ENCODE results near the gene INSC. TPM values are rescaled to one million over a fixed set of nuclear protein-coding genes. Genes with fewer than 3 reads are reported as not detected.

INSC gene
- total RNA-seq, 1 experiment from 2014 or later: not detected

GRCh38 chr11:15148169-15148568, 33.4 kb downstream of the INSC start:
- H3K4me3 Mint-ChIP-seq (ENCODE audit: unreplicated experiment): no peak overlapping the region
- CTCF ChIA-PET: no interaction called here
- intact Hi-C loops (cut with micrococcal nuclease; ENCODE audit: unreplicated experiment): no loop called here

GRCh38 chr11:15149050-15149449, 34.3 kb downstream of the INSC start:
- DNase-seq: no peak
- no peaks in the 10 kb centered on the region for H3K9me3 Mint-ChIP-seq (ENCODE audit: unreplicated experiment)
- peaks cover 5% of the 10 kb centered on the region for H3K27me3 Mint-ChIP-seq (ENCODE audit: insufficient read depth, unreplicated experiment)
- Histone ChIP-seq H3K4me3 (ENCODE audit: low read depth, low read length) (no peak overlapping the region), H3K36me3 (ENCODE audit: control insufficient read depth, insufficient read depth, low read length) (no peaks in the 10 kb centered on the region), H3K9me3 (no peaks in the 10 kb centered on the region), H3K27me3 (replicated peaks; ENCODE audit: control insufficient read depth, insufficient read depth, low read length) (no peaks in the 10 kb centered on the region), H3K4me1 (no peaks in the 10 kb centered on the region)
- intact Hi-C loops (cut with micrococcal nuclease; ENCODE audit: unreplicated experiment): no loop called here
- H3K36me3 Mint-ChIP-seq (ENCODE audit: insufficient read depth, unreplicated experiment): no peaks in the 10 kb centered on the region
- H3K27ac Mint-ChIP-seq (ENCODE audit: unreplicated experiment): no peak overlapping the region
- no TSS peak for BruUV-seq (replicated peaks)
- H3K4me1 Mint-ChIP-seq (ENCODE audit: low read depth, unreplicated experiment): peaks cover 7% of the 10 kb centered on the region
- TF ChIP-seq CTCF (IDR thresholded peaks at IDR 0.05; ENCODE audit: insufficient read depth in 1 of 2, low read depth in 1 of 2, low read length in 1 of 2, severe bottlenecking in 1 of 2, unreplicated experiment in 1 of 2): no peak
- POLR2A ChIA-PET: no interaction called here
- no peak overlapping the region for H3K4me3 Mint-ChIP-seq (ENCODE audit: unreplicated experiment)
- CTCF ChIA-PET: no interaction called here

More at GRCh38 chr11:15148169-15148568, 33.4 kb downstream of the INSC start:
- H3K36me3 Mint-ChIP-seq (ENCODE audit: insufficient read depth, unreplicated experiment): no peaks in the 10 kb centered on the region
- no TSS peak for BruUV-seq (replicated peaks)
- Histone ChIP-seq H3K4me3 (ENCODE audit: low read depth, low read length) (no peak overlapping the region), H3K9me3 (no peaks in the 10 kb centered on the region), H3K27me3 (replicated peaks; ENCODE audit: control insufficient read depth, insufficient read depth, low read length) (no peaks in the 10 kb centered on the region), H3K4me1 (no peaks in the 10 kb centered on the region), H3K36me3 (ENCODE audit: control insufficient read depth, insufficient read depth, low read length) (no peaks in the 10 kb centered on the region)
- no peak for TF ChIP-seq CTCF (IDR thresholded peaks at IDR 0.05; ENCODE audit: insufficient read depth in 1 of 2, low read depth in 1 of 2, low read length in 1 of 2, severe bottlenecking in 1 of 2, unreplicated experiment in 1 of 2)
- no peak for DNase-seq
- H3K27me3 Mint-ChIP-seq (ENCODE audit: insufficient read depth, unreplicated experiment): peaks cover 4% of the 10 kb centered on the region
- H3K9me3 Mint-ChIP-seq (ENCODE audit: unreplicated experiment): no peaks in the 10 kb centered on the region
- POLR2A ChIA-PET: no interaction called here
- H3K4me1 Mint-ChIP-seq (ENCODE audit: low read depth, unreplicated experiment): peaks cover 7% of the 10 kb centered on the region
- H3K27ac Mint-ChIP-seq (ENCODE audit: unreplicated experiment): no peak overlapping the region

- CTCF ChIA-PET: no interaction called here
- Mint-ChIP-seq H3K36me3 (ENCODE audit: insufficient read depth, unreplicated experiment) (no peaks in the 10 kb centered on the region), H3K4me1 (ENCODE audit: low read depth, unreplicated experiment) (peaks cover 3% of the 10 kb centered on the region), H3K4me3 (ENCODE audit: unreplicated experiment) (no peak overlapping the region), H3K27me3 (ENCODE audit: insufficient read depth, unreplicated experiment) (peaks cover 6% of the 10 kb centered on the region), H3K9me3 (ENCODE audit: unreplicated experiment) (no peaks in the 10 kb centered on the region), H3K27ac (ENCODE audit: unreplicated experiment) (no peak overlapping the region)
- POLR2A ChIA-PET: no interaction called here
- no peaks in the 10 kb centered on the region for H3K9me3 ChIP-seq
- TF ChIP-seq CTCF (IDR thresholded peaks at IDR 0.05; ENCODE audit: insufficient read depth in 1 of 2, low read depth in 1 of 2, low read length in 1 of 2, severe bottlenecking in 1 of 2, unreplicated experiment in 1 of 2): no peak
- no TSS peak for BruUV-seq (replicated peaks)
- H3K4me1 ChIP-seq: no peaks in the 10 kb centered on the region
- no peaks in the 10 kb centered on the region for H3K36me3 ChIP-seq (ENCODE audit: control insufficient read depth, insufficient read depth, low read length)
- no peak overlapping the region for H3K4me3 ChIP-seq (ENCODE audit: low read depth, low read length)
- intact Hi-C loops (cut with micrococcal nuclease; ENCODE audit: unreplicated experiment): no loop called here
- DNase-seq: no peak
- no peaks in the 10 kb centered on the region for H3K27me3 ChIP-seq (replicated peaks; ENCODE audit: control insufficient read depth, insufficient read depth, low read length)
Observed at GRCh38 chr11:15150507-15150906, 35.8 kb downstream of the INSC start.
